ENCODE data around the gene IRS2. TPM values are rescaled to one million over a fixed set of nuclear protein-coding genes. Genes with fewer than 3 reads are reported as not detected.

Gene IRS2
- total RNA-seq, 1 donor from 2014 or later, result 2.6 TPM

DNA sequence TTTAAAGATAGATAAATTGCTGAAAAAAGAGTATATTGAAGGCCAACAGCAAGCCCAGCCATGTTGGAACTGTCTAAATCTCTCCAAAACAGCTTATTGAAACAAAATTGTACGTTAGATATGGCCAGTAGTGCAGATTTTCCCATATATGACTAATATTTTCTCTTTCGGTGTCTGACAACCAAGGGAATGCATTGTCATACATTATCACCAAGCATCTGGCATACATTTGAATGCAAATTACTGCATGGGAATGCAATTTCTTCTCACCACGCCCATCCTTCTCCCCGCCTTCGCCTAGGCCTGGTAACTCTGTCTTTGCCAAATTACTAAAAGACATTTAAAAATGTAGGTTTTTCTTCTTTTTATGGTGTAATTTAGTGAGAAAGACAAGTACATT, 32.5 kb upstream of the IRS2 start:
- Histone ChIP-seq H3K9me3 (ENCODE audit: control insufficient read depth in 3 of 3, low read length in 3 of 3) (no peaks in the 10 kb centered on the region), H3K9ac (ENCODE audit: low read depth in 1 of 3, low read length in 3 of 3) (no peak overlapping the region), H3K4me1 (ENCODE audit: control insufficient read depth in 3 of 3, insufficient read depth in 3 of 3, low read length in 3 of 3) (no peaks in the 10 kb centered on the region), H3K27me3 (ENCODE audit: control insufficient read depth in 3 of 3, insufficient read depth in 3 of 3, low read length in 3 of 3) (peaks cover 0 to 23% (median 7%) of the 10 kb centered on the region in 3 donors), H3K27ac (ENCODE audit: low read depth, low read length) (no peak overlapping the region), H3K4me3 (ENCODE audit: low read length in 3 of 3) (no peak overlapping the region), H3K36me3 (ENCODE audit: control insufficient read depth in 3 of 3, insufficient read depth in 3 of 3, low read length in 3 of 3) (no peaks in the 10 kb centered on the region)

DNA sequence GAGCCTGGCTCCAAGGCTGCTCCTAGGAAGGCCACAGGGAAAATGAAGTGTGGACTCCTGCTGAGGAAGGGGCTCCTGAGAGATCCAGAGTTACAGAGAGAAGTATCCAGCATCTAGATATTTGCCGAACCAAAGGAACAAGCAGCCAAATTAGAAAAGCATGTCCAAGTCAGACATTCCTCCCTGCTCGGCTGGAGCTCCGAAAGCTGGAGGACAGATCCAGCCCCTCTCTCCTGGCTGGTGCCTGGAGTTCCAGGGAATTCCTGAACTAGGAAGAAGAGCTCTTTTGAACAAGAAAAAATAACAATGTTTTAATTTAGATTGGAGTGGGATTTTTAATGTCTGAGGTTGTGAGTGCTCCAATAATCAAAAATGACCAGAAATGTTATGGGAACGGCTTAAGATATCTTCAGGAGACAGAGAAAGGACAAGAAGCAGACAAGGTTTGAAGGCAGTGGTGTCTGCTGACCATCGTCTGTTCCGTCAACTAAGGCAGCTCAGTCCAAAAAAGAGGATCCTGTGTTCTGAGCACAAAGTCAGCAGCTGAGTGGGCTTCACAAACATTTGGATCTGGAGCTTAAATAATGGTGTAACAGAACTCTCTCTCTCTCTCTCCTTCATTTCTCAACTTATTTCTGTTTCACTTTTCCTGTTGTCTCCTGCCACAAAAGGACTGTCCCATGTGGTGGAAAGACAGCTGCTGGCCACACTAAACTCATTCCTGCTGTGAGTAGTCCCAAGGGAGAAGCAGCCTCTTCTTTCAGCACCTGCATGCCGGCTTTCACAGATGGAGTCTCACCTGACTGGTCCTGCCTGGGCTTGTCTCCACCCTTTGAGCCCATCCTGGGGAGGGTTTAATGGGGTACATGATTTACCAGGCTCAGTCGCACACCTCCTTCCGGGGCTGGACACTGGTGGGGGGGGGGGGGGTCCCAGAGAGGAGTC, 31.5 kb upstream of the IRS2 start:
- no peak overlapping the region for H3K4me3 ChIP-seq (ENCODE audit: low read length in 3 of 3)
- no peak overlapping the region for H3K9ac ChIP-seq (ENCODE audit: low read depth in 1 of 3, low read length in 3 of 3)
- no peak overlapping the region for H3K27ac ChIP-seq (ENCODE audit: low read depth, low read length)
- no peaks in the 10 kb centered on the region for H3K4me1 ChIP-seq (ENCODE audit: control insufficient read depth in 3 of 3, insufficient read depth in 3 of 3, low read length in 3 of 3)
- no peaks in the 10 kb centered on the region for H3K36me3 ChIP-seq (ENCODE audit: control insufficient read depth in 3 of 3, insufficient read depth in 3 of 3, low read length in 3 of 3)
- H3K27me3 ChIP-seq (ENCODE audit: control insufficient read depth in 3 of 3, insufficient read depth in 3 of 3, low read length in 3 of 3), result peaks cover 0 to 25% (median 7%) of the 10 kb centered on the region in 3 donors
- H3K9me3 ChIP-seq (ENCODE audit: control insufficient read depth in 3 of 3, low read length in 3 of 3), result no peaks in the 10 kb centered on the region

DNA sequence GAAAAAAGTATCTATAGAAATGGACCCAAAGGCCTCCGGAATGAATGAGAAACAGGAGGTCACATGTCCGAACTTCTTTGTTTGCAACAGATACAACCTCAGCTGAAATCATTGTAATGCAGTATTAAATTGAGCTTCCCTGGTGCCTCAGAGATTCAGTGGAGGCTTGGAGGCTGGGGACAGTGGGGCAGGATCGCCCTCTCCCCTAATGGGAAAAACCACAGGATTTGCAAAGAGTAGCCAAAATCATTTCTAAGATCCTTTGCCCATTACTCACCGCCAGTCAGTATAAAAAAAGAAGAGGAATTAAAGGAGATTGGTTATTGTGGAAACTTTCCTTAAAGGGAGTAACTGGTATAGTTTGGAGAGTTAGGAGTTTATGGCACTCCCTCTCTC, 30.4 kb upstream of the IRS2 start:
- Histone ChIP-seq H3K9me3 (ENCODE audit: control insufficient read depth in 3 of 3, low read length in 3 of 3) (no peaks in the 10 kb centered on the region), H3K4me3 (ENCODE audit: low read length in 3 of 3) (no peak overlapping the region), H3K27me3 (ENCODE audit: control insufficient read depth in 3 of 3, insufficient read depth in 3 of 3, low read length in 3 of 3) (peaks cover 0 to 27% (median 9%) of the 10 kb centered on the region in 3 donors), H3K27ac (ENCODE audit: low read depth, low read length) (no peak overlapping the region), H3K4me1 (ENCODE audit: control insufficient read depth in 3 of 3, insufficient read depth in 3 of 3, low read length in 3 of 3) (no peaks in the 10 kb centered on the region), H3K9ac (ENCODE audit: low read depth in 1 of 3, low read length in 3 of 3) (no peak overlapping the region), H3K36me3 (ENCODE audit: control insufficient read depth in 3 of 3, insufficient read depth in 3 of 3, low read length in 3 of 3) (no peaks in the 10 kb centered on the region)

DNA sequence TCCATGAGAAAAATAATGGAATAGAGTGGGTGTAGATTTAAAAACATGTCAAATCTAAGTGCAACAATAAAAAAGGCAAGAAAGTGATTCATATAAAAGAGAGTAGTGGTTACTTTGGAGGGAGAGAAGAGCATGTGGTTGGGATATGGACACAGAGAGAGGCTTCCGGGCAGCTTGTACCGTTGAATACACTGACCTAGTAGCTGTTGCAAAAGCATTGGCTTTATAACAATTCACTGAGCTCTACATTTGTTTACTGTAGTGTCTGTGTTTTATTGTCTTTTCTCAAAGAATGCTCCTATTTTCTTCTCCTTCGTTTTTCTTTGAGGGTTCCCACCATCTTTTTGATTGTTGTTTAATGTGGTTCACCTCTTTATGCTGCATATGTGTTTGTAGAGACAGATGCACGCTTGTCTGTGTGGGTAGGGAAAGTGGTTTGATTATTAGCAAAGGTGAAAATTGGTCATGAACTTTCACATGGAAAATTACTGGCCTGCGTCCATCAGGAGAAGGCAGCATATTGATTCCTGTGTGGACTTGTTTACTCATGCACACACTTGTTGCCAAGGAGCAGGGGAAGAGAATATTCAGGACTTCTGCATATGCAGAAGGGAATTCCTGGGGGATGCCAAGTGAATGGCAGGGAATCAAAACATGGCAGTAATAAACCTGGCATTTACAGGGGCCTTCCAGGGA, 29.9 kb upstream of the IRS2 start:
- peaks cover 3 to 30% (median 11%) of the 10 kb centered on the region in 3 donors for H3K27me3 ChIP-seq (ENCODE audit: control insufficient read depth in 3 of 3, insufficient read depth in 3 of 3, low read length in 3 of 3)
- no peaks in the 10 kb centered on the region for H3K9me3 ChIP-seq (ENCODE audit: control insufficient read depth in 3 of 3, low read length in 3 of 3)
- no peak overlapping the region for H3K4me3 ChIP-seq (ENCODE audit: low read length in 3 of 3)
- H3K27ac ChIP-seq (ENCODE audit: low read depth, low read length), result no peak overlapping the region
- no peaks in the 10 kb centered on the region for H3K36me3 ChIP-seq (ENCODE audit: control insufficient read depth in 3 of 3, insufficient read depth in 3 of 3, low read length in 3 of 3)
- H3K9ac ChIP-seq (ENCODE audit: low read depth in 1 of 3, low read length in 3 of 3), result no peak overlapping the region
- no peaks in the 10 kb centered on the region for H3K4me1 ChIP-seq (ENCODE audit: control insufficient read depth in 3 of 3, insufficient read depth in 3 of 3, low read length in 3 of 3)

DNA sequence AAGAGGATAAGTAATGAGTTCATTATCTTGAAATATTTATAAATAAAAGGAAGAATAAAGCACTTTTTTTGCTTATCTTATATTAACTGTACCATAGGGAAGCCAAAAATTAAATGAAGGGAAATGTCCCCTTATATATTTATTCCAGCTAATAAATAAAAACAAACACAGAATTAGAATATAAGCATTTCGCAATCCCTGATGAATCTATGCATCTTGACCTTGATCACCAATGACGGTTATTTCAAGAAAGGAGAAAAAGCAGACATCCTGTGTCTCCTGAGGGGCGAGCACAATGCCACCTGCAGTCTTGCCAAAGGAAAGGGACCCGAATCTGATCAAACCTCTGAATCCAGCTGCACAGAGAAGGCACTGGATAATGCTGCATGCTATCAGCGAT, 29.3 kb upstream of the IRS2 start:
- no peak overlapping the region for H3K9ac ChIP-seq (ENCODE audit: low read depth in 1 of 3, low read length in 3 of 3)
- H3K27me3 ChIP-seq (ENCODE audit: control insufficient read depth in 3 of 3, insufficient read depth in 3 of 3, low read length in 3 of 3), result peaks cover 4 to 30% (median 16%) of the 10 kb centered on the region in 3 donors
- no peaks in the 10 kb centered on the region for H3K4me1 ChIP-seq (ENCODE audit: control insufficient read depth in 3 of 3, insufficient read depth in 3 of 3, low read length in 3 of 3)
- H3K27ac ChIP-seq (ENCODE audit: low read depth, low read length), result no peak overlapping the region
- no peak overlapping the region for H3K4me3 ChIP-seq (ENCODE audit: low read length in 3 of 3)
- H3K9me3 ChIP-seq (ENCODE audit: control insufficient read depth in 3 of 3, low read length in 3 of 3), result no peaks in the 10 kb centered on the region
- H3K36me3 ChIP-seq (ENCODE audit: control insufficient read depth in 3 of 3, insufficient read depth in 3 of 3, low read length in 3 of 3), result no peaks in the 10 kb centered on the region

DNA sequence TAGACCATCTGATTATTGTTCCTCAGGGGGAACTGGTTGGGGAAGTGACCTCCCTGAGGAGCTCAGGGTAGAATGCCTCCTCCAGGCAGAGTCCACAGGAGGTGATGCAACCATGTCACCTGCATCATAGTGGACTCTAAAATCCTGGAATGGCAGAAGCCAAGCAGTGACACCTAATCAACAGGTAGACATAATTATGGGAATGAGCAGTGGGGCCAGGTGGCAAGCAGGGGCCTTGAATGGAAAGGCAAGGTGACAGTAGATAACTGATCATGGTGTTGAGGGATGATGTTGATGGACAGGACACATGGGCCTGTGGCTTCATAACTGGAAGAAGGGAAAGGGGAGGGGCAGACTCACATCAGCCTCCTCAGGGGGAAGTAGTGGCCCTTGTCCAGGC, 27.3 kb upstream of the IRS2 start:
- H3K4me1 ChIP-seq (ENCODE audit: control insufficient read depth in 3 of 3, insufficient read depth in 3 of 3, low read length in 3 of 3), result no peaks in the 10 kb centered on the region
- no peak overlapping the region for H3K27ac ChIP-seq (ENCODE audit: low read depth, low read length)
- no peak overlapping the region for H3K9ac ChIP-seq (ENCODE audit: low read depth in 1 of 3, low read length in 3 of 3)
- H3K4me3 ChIP-seq (ENCODE audit: low read length in 3 of 3), result no peak overlapping the region
- H3K27me3 ChIP-seq (ENCODE audit: control insufficient read depth in 3 of 3, insufficient read depth in 3 of 3, low read length in 3 of 3), result peaks cover 7 to 30% (median 22%) of the 10 kb centered on the region in 3 donors
- no peaks in the 10 kb centered on the region for H3K9me3 ChIP-seq (ENCODE audit: control insufficient read depth in 3 of 3, low read length in 3 of 3)
- no peaks in the 10 kb centered on the region for H3K36me3 ChIP-seq (ENCODE audit: control insufficient read depth in 3 of 3, insufficient read depth in 3 of 3, low read length in 3 of 3)

DNA sequence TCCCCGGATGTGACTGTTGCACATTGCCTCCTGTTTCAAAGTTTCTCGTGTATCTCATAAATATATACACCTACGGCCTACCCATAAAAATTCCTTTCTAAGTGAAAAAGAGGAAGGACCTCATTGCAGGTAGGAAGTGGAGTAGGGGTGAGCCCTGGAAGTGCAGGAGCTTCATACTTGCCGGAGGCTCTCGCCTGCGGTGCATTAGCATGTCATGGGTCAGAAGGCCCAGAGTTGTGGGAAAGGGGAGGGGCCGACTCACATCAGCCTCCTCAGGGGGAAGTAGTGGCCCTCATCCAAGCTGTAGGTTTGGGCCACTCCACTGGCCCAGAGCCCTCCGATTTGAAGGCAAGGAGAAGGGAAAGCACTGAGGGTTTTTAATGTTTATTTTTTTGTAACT, 26.0 kb upstream of the IRS2 start:
- Histone ChIP-seq H3K36me3 (ENCODE audit: control insufficient read depth in 3 of 3, insufficient read depth in 3 of 3, low read length in 3 of 3) (no peaks in the 10 kb centered on the region), H3K27ac (ENCODE audit: low read depth, low read length) (no peak overlapping the region), H3K27me3 (ENCODE audit: control insufficient read depth in 3 of 3, insufficient read depth in 3 of 3, low read length in 3 of 3) (peaks cover 7 to 29% (median 24%) of the 10 kb centered on the region in 3 donors), H3K4me1 (ENCODE audit: control insufficient read depth in 3 of 3, insufficient read depth in 3 of 3, low read length in 3 of 3) (no peaks in the 10 kb centered on the region), H3K9ac (ENCODE audit: low read depth in 1 of 3, low read length in 3 of 3) (no peak overlapping the region), H3K9me3 (ENCODE audit: control insufficient read depth in 3 of 3, low read length in 3 of 3) (no peaks in the 10 kb centered on the region), H3K4me3 (ENCODE audit: low read length in 3 of 3) (no peak overlapping the region)

DNA sequence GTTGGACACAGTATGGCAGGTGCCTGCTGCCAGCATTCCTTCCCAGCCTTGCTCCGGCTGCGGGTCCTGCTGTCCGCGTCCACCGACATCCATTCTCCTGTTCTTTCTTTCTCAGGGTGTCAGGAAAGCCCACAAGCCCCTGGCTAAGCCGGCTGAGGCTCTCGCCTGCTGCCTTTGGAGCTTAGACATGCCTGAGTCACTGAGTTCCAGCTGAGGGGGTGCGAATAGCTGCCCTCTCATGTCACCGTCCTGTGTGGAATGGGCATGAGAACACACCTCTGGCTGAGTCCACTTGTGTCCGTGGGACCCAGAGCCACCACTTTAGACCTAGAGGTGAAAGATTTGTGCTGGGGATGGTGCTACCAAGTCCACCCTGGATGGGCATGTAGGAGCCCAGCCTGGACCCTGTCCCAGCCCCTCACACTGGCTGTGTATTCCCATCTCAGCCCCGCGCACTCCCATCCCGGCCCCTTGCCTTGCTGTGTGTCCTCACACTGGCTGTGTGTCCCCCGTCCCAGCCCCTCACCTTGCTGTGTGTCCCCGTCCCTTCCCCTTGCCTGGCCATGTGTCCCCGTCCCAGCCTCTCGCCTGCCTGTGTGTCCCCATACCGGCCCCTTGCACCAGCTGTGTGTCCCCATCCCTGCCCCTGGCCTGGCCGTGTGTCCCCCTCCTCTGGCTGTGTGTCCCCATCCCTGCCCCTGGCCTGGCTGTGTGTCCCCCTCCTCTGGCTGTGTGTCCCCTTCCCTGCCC, 24.6 kb upstream of the IRS2 start:
- Histone ChIP-seq H3K9me3 (ENCODE audit: control insufficient read depth in 3 of 3, low read length in 3 of 3) (no peaks in the 10 kb centered on the region), H3K9ac (ENCODE audit: low read depth in 1 of 3, low read length in 3 of 3) (no peak overlapping the region), H3K27me3 (ENCODE audit: control insufficient read depth in 3 of 3, insufficient read depth in 3 of 3, low read length in 3 of 3) (peaks cover 7 to 25% (median 22%) of the 10 kb centered on the region in 3 donors), H3K36me3 (ENCODE audit: control insufficient read depth in 3 of 3, insufficient read depth in 3 of 3, low read length in 3 of 3) (no peaks in the 10 kb centered on the region), H3K27ac (ENCODE audit: low read depth, low read length) (no peak overlapping the region), H3K4me3 (ENCODE audit: low read length in 3 of 3) (no peak overlapping the region), H3K4me1 (ENCODE audit: control insufficient read depth in 3 of 3, insufficient read depth in 3 of 3, low read length in 3 of 3) (no peaks in the 10 kb centered on the region)

DNA sequence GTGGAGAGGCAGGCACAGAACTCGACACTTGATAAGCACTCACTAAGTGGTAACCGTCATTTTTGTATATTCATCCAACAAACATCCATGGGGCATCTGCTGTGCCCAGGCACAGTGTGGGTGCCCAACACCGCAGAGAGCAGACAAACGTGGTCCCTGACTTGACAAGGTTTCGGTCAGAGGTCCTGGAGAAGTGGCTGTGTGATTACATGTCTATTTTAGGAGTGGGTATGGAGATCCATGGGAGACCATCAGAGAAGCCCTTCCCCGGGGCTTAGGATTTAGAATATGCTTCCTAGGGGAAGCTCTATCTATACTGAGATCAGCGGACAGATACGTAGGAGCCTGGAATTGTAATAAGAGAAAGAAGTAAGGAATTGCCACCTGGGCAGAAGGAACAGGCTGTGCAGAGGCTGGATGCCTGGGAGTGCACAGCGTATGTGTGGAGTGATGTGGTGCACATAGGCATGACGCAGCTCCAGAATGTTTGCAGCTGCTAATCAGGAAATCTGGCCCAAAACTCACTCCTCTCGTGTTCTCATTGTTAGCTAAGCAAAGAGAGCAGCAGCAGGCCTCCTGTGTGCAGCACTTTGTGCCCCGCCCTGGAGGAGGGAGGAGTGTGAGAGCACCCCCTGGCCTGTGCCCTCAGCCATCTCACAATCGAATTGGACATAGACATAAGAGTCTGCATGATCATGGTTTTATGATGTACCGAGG, 23.0 kb upstream of the IRS2 start:
- no peak overlapping the region for H3K4me3 ChIP-seq (ENCODE audit: low read length in 3 of 3)
- no peak overlapping the region for H3K27ac ChIP-seq (ENCODE audit: low read depth, low read length)
- no peaks in the 10 kb centered on the region for H3K36me3 ChIP-seq (ENCODE audit: control insufficient read depth in 3 of 3, insufficient read depth in 3 of 3, low read length in 3 of 3)
- H3K9ac ChIP-seq (ENCODE audit: low read depth in 1 of 3, low read length in 3 of 3), result no peak overlapping the region
- peaks cover 7 to 25% (median 22%) of the 10 kb centered on the region in 3 donors for H3K27me3 ChIP-seq (ENCODE audit: control insufficient read depth in 3 of 3, insufficient read depth in 3 of 3, low read length in 3 of 3)
- H3K4me1 ChIP-seq (ENCODE audit: control insufficient read depth in 3 of 3, insufficient read depth in 3 of 3, low read length in 3 of 3), result no peaks in the 10 kb centered on the region
- no peaks in the 10 kb centered on the region for H3K9me3 ChIP-seq (ENCODE audit: control insufficient read depth in 3 of 3, low read length in 3 of 3)
